Endothelial cell of umbilical vein (primary cell): ENCODE measurements around the gene WDR26. TPM values are rescaled to one million over a fixed set of nuclear protein-coding genes. Genes with fewer than 3 reads are reported as not detected.

Experiments used
- BruUV-seq: library from RNA; stranded (reverse); fragments of 400-500 nt; replicated peaks from 2 replicates; lab custom pipeline; 2021; lab: Mats Ljungman, UMichigan
- CTCF ChIA-PET: fragments of 300-600, 350-600 bp; sonication (Branson Sonifier 250); formaldehyde crosslinking; loops from one replicate; lab custom pipeline; 2021; ENCODE audit warnings: antibody characterized with exemption, inconsistent platforms; lab: Charles Lee
- POLR2A ChIA-PET: fragments of 300-600, 350-600 bp; sonication (Branson Sonifier 250); formaldehyde crosslinking; loops from one replicate; lab custom pipeline; 2021; ENCODE audit warnings: antibody characterized with exemption, inconsistent platforms; lab: Charles Lee
- DNase-seq: peaks from one replicate; pipeline ENCODE4 v3.0.0-alpha.2; 2011; ENCODE audit warnings: low read depth, low spot score
- FAIRE-seq: peaks from 2 replicates; lab custom pipeline; 2011; peaks lifted over from hg19 to GRCh38; lab: Jason Lieb, UNC
- H2AFZ ChIP-seq: 2 replicates; pipeline ENCODE4 v1.6.0; 2012; ENCODE audit warnings: low read depth, low read length, control low read depth, inconsistent platforms
- H3K27ac ChIP-seq: 2 replicates; pipeline ENCODE4 v1.5.1; 2011; ENCODE audit warnings: low read depth, mild to moderate bottlenecking, control low read depth, low read length, moderate library complexity; ENCODE audit not compliant: insufficient read depth
- H3K27me3 ChIP-seq, 2 experiments: 2 replicates each; pipeline versions ENCODE4 v1.6.0 to v1.6.1; 2011; ENCODE audit warnings: low read length in 2 of 2, mixed read lengths in 1 of 2; ENCODE audit not compliant: control insufficient read depth in 2 of 2, insufficient read depth in 2 of 2
- H3K36me3 ChIP-seq, 2 experiments: 2 replicates in 1 of 2; 3 replicates in 1 of 2; pipeline ENCODE4 v1.5.1; 2011; ENCODE audit warnings: low read length in 2 of 2, mild to moderate bottlenecking in 1 of 2, moderate library complexity in 1 of 2; ENCODE audit not compliant: control insufficient read depth in 2 of 2, insufficient read depth in 2 of 2; ENCODE audit errors: extremely low read depth in 1 of 2
- H3K4me1 ChIP-seq: 3 replicates; pipeline ENCODE4 v1.5.1; 2011; ENCODE audit warnings: mild to moderate bottlenecking, low read length; ENCODE audit not compliant: control insufficient read depth, insufficient read depth; ENCODE audit errors: extremely low read depth
- H3K4me2 ChIP-seq: 2 replicates; pipeline ENCODE4 v1.6.1; 2011; ENCODE audit warnings: low read length, control low read depth, mixed read lengths; ENCODE audit not compliant: insufficient read depth
- H3K4me3 ChIP-seq, 3 experiments: fragments of 200-600 bp in 1 of 3; sonication (generic), shearing (Covaris generic) in 1 of 3; replicated peaks in 1 of 3; 2 replicates each; pipeline ENCODE4 v1.5.1; 2011 to 2016; ENCODE audit warnings: control low read depth in 3 of 3, low read length in 3 of 3, mild to moderate bottlenecking in 2 of 3, inconsistent platforms in 1 of 3, low read depth in 1 of 3, moderate library complexity in 1 of 3; ENCODE audit not compliant: insufficient read depth in 1 of 3
- H3K79me2 ChIP-seq: 2 replicates; pipeline ENCODE4 v1.6.0; 2012; ENCODE audit warnings: low read length, inconsistent platforms; ENCODE audit not compliant: control insufficient read depth, insufficient read depth
- H3K9ac ChIP-seq: replicated peaks from 2 replicates; pipeline ENCODE3; 2011; ENCODE audit warnings: low read length, control low read depth; ENCODE audit not compliant: insufficient read depth; ENCODE audit errors: extremely low read depth
- H3K9me1 ChIP-seq: replicated peaks from 3 replicates; pipeline ENCODE4 v1.6.0; 2011; ENCODE audit warnings: mild to moderate bottlenecking, low read length; ENCODE audit not compliant: control insufficient read depth, insufficient read depth; ENCODE audit errors: extremely low read depth
- H3K9me3 ChIP-seq: replicated peaks from 2 replicates; pipeline ENCODE4 v1.5.1; 2012; ENCODE audit warnings: low read length, inconsistent platforms; ENCODE audit not compliant: control insufficient read depth, insufficient read depth
- H4K20me1 ChIP-seq: replicated peaks from 2 replicates; pipeline ENCODE3; 2011; ENCODE audit warnings: mild to moderate bottlenecking, low read length; ENCODE audit not compliant: control insufficient read depth, insufficient read depth; ENCODE audit errors: extremely low read depth
- EZH2 ChIP-seq: IDR thresholded peaks from 2 replicates; pipeline ENCODE4 v1.6.1; 2012; ENCODE audit warnings: borderline replicate concordance, low read depth, mild to moderate bottlenecking, moderate library complexity, low read length, inconsistent platforms; ENCODE audit not compliant: severe bottlenecking
- FOS ChIP-seq: IDR thresholded peaks from 2 replicates; pipeline ENCODE4 v1.6.1; 2011; ENCODE audit warnings: mild to moderate bottlenecking, low read length, moderate library complexity, borderline replicate concordance; ENCODE audit not compliant: insufficient read depth
- GATA2 ChIP-seq: IDR thresholded peaks from 2 replicates; pipeline ENCODE4 v1.7.0; 2011; ENCODE audit warnings: low read depth, mild to moderate bottlenecking, moderate library complexity, mixed read lengths, low read length; ENCODE audit not compliant: insufficient read length, insufficient read depth
- JUN ChIP-seq: IDR thresholded peaks from 2 replicates; pipeline ENCODE4 v1.6.1; 2011; ENCODE audit warnings: borderline replicate concordance, low read depth; ENCODE audit not compliant: insufficient read length, insufficient read depth
- MAX ChIP-seq: IDR thresholded peaks from 2 replicates; pipeline ENCODE4 v1.6.1; 2011; ENCODE audit not compliant: insufficient read depth, insufficient read length
- MYC ChIP-seq: IDR thresholded peaks from one replicate; pipeline ENCODE4 v1.6.1; 2011; ENCODE audit warnings: mild to moderate bottlenecking, low read depth, low read length
- POLR2A ChIP-seq: IDR thresholded peaks from 2 replicates; pipeline ENCODE4 v1.6.1; 2012; ENCODE audit warnings: low read depth, mild to moderate bottlenecking, control low read depth, low read length
- POLR2AphosphoS5 ChIP-seq: IDR thresholded peaks from 2 replicates; pipeline ENCODE4 v1.6.1; 2012; ENCODE audit warnings: low read depth, mild to moderate bottlenecking, control low read depth, low read length, moderate library complexity; ENCODE audit not compliant: insufficient read depth
- dilution Hi-C: fragments of 300-500 bp; cut with MboI; formaldehyde crosslinking; loops from one replicate; pipeline ENCODE4 v1.15.0; 2019; ENCODE audit warnings: low sequenced_read_pairs; ENCODE audit not compliant: extremely low pct_ligation_motif_present
- intact Hi-C: fragments of 100-400 bp; cut with micrococcal nuclease; formaldehyde crosslinking; loops from one replicate; pipeline ENCODE4 v1.10.0; 2022
- polyA plus RNA-seq, 4 experiments: library from polyadenylated mRNA; depleted of rRNA in 3 of 4; stranded (reverse) in 3 of 4; unstranded in 1 of 4; fragments of >200 nt; gene quantifications; 2 replicates each; pipeline versions ENCODE4 v1.2.1 to v1.2.3, GENCODE V29; 2011 to 2012; ENCODE audit warnings: missing spikeins in 1 of 4
- total RNA-seq: library from RNA; stranded (reverse); gene quantifications from 2 replicates; pipeline ENCODE4 v1.2.3, GENCODE V29; 2021
- TF ChIP-seq, protein P1 (sequence below), 2 donors: IDR thresholded peaks; 1 replicate in 1 of 2; 2 replicates in 1 of 2; pipeline ENCODE4 v1.5.1; 2011; ENCODE audit warnings: low read length in 2 of 2, mild to moderate bottlenecking in 2 of 2, moderate library complexity in 2 of 2, control low read depth in 1 of 2, inconsistent platforms in 1 of 2, low read depth in 1 of 2; ENCODE audit not compliant: insufficient read depth in 1 of 2; ENCODE audit errors: extremely low read depth in 1 of 2

The WDR26 gene
- total and polyA plus RNA-seq, 2 donors (not counting 3 experiments of a cell fraction or from before 2014, with no cell fraction given), result 26.7 to 92.4 TPM

GRCh38 chr1:224466154-224466553 lies 31.6 kb upstream of the WDR26 start:
- TF ChIP-seq EZH2, result no peak
- no peak for TF ChIP-seq FOS
- TF ChIP-seq MYC, result no peak
- TF ChIP-seq POLR2A, result no peak
- no peak for TF ChIP-seq GATA2
- no peak for TF ChIP-seq JUN
- TF ChIP-seq, protein P1, sequence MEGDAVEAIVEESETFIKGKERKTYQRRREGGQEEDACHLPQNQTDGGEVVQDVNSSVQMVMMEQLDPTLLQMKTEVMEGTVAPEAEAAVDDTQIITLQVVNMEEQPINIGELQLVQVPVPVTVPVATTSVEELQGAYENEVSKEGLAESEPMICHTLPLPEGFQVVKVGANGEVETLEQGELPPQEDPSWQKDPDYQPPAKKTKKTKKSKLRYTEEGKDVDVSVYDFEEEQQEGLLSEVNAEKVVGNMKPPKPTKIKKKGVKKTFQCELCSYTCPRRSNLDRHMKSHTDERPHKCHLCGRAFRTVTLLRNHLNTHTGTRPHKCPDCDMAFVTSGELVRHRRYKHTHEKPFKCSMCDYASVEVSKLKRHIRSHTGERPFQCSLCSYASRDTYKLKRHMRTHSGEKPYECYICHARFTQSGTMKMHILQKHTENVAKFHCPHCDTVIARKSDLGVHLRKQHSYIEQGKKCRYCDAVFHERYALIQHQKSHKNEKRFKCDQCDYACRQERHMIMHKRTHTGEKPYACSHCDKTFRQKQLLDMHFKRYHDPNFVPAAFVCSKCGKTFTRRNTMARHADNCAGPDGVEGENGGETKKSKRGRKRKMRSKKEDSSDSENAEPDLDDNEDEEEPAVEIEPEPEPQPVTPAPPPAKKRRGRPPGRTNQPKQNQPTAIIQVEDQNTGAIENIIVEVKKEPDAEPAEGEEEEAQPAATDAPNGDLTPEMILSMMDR (IDR thresholded peaks at IDR 0.05; ENCODE audit: extremely low read depth in 1 of 2, insufficient read depth in 1 of 2, low read depth in 1 of 2, low read length in 2 of 2), result no peak
- TF ChIP-seq POLR2AphosphoS5, result no peak
- TF ChIP-seq MAX, result no peak
- Histone ChIP-seq H3K4me3 (no peak overlapping the region), H3K27ac (no peak overlapping the region), H3K4me2 (no peak overlapping the region), H2AFZ (no peak overlapping the region), H3K4me1 (no peaks in the 10 kb centered on the region), H3K9me3 (no peaks in the 10 kb centered on the region), H4K20me1 (no peaks in the 10 kb centered on the region), H3K9me1 (no peaks in the 10 kb centered on the region), H3K27me3 (no peaks in the 10 kb centered on the region), H3K36me3 (no peaks in the 10 kb centered on the region), H3K79me2 (no peaks in the 10 kb centered on the region), H3K9ac (no peak overlapping the region)
- FAIRE-seq (no peak), DNase-seq (no peak)
- CTCF ChIA-PET, result interaction anchor here (2.1 kb wide), 1 partner anchor 9 kb away, joined by 9 read pairs; no protein-coding TSS in a partner anchor
- POLR2A ChIA-PET, result no interaction called here
- dilution Hi-C loops (no loop called here), intact Hi-C loops (no loop called here)
- no TSS peak for BruUV-seq
